Neural crest cell (in vitro differentiated cells): ENCODE data around the gene NLRP10. TPM values are rescaled to one million over a fixed set of nuclear protein-coding genes. Genes with fewer than 3 reads are reported as not detected.

Experiments used
- DNase-seq: peaks from one replicate; pipeline ENCODE4 v3.0.0; 2021; ENCODE audit warnings: low read depth, mixed read lengths, low spot score
- H3K27ac Mint-ChIP-seq: one replicate; pipeline ENCODE4 v1.8.0; 2021; ENCODE audit warnings: mild to moderate bottlenecking, mixed read lengths; ENCODE audit not compliant: unreplicated experiment
- H3K27me3 Mint-ChIP-seq: 2 replicates; pipeline ENCODE4 v1.8.0; 2021; ENCODE audit warnings: low read depth, mild to moderate bottlenecking, mixed read lengths
- H3K36me3 Mint-ChIP-seq: 2 replicates; pipeline ENCODE4 v1.8.0; 2021; ENCODE audit warnings: low read depth, mild to moderate bottlenecking, mixed read lengths
- H3K4me1 Mint-ChIP-seq: 2 replicates; pipeline ENCODE4 v1.8.0; 2021; ENCODE audit warnings: mixed read lengths
- H3K4me3 Mint-ChIP-seq: one replicate; pipeline ENCODE4 v1.8.0; 2021; ENCODE audit warnings: mild to moderate bottlenecking, mixed read lengths
- H3K9me3 Mint-ChIP-seq: 2 replicates; pipeline ENCODE4 v1.8.0; 2021; ENCODE audit warnings: mixed read lengths
- CTCF ChIP-seq: fragments of 200-600 bp; sonication (generic); conservative IDR thresholded peaks from 2 replicates; pipeline ENCODE4 v1.5.0; 2021; ENCODE audit warnings: antibody characterized with exemption, mild to moderate bottlenecking
- total RNA-seq: library from RNA; stranded (reverse); gene quantifications from 2 replicates; pipeline ENCODE4 v1.2.1, GENCODE V29; 2021

The NLRP10 gene
- total RNA-seq, 1 donor from 2014 or later: not detected

GRCh38 chr11:7967097-7967496 lies 1.9 kb upstream of the NLRP10 start:
- H3K27me3 Mint-ChIP-seq: peaks cover 11% of the 10 kb centered on the region
- no peaks in the 10 kb centered on the region for H3K9me3 Mint-ChIP-seq
- no peak for DNase-seq
- no peak overlapping the region for H3K4me3 Mint-ChIP-seq
- no peaks in the 10 kb centered on the region for H3K4me1 Mint-ChIP-seq
- TF ChIP-seq CTCF: no peak
- no peak overlapping the region for H3K27ac Mint-ChIP-seq
- H3K36me3 Mint-ChIP-seq: no peaks in the 10 kb centered on the region

- Mint-ChIP-seq H3K36me3 (no peaks in the 10 kb centered on the region), H3K4me1 (no peaks in the 10 kb centered on the region)
These were observed 374 bp downstream of the NLRP10 start for GRCh38 chr11:7964873-7965272.

GRCh38 chr11:7964261-7964660 lies 986 bp downstream of the NLRP10 start:
- no peak for TF ChIP-seq CTCF
- Mint-ChIP-seq H3K9me3 (peaks cover 2% of the 10 kb centered on the region), H3K27ac (no peak overlapping the region), H3K4me3 (no peak overlapping the region), H3K36me3 (no peaks in the 10 kb centered on the region), H3K27me3 (peaks cover 19% of the 10 kb centered on the region), H3K4me1 (no peaks in the 10 kb centered on the region)
- DNase-seq: no peak

More at GRCh38 chr11:7964873-7965272, 374 bp downstream of the NLRP10 start:
- DNase-seq: no peak
- Mint-ChIP-seq H3K9me3 (peaks cover 2% of the 10 kb centered on the region), H3K27me3 (peaks cover 16% of the 10 kb centered on the region), H3K27ac (no peak overlapping the region), H3K4me3 (no peak overlapping the region)
- no peak for TF ChIP-seq CTCF

GRCh38 chr11:7955191-7955590 lies 10.1 kb downstream of the NLRP10 start:
- no peak for DNase-seq
- peaks cover 3% of the 10 kb centered on the region for H3K9me3 Mint-ChIP-seq
- H3K4me1 Mint-ChIP-seq: no peaks in the 10 kb centered on the region
- H3K4me3 Mint-ChIP-seq: no peak overlapping the region
- peaks cover 10% of the 10 kb centered on the region for H3K27me3 Mint-ChIP-seq
- TF ChIP-seq CTCF: no peak
- no peak overlapping the region for H3K27ac Mint-ChIP-seq
- H3K36me3 Mint-ChIP-seq: no peaks in the 10 kb centered on the region

GRCh38 chr11:7949934-7950333 lies 15.3 kb downstream of the NLRP10 start:
- no peak overlapping the region for H3K27ac Mint-ChIP-seq
- DNase-seq: no peak
- no peaks in the 10 kb centered on the region for H3K4me1 Mint-ChIP-seq
- no peaks in the 10 kb centered on the region for H3K9me3 Mint-ChIP-seq
- no peak for TF ChIP-seq CTCF
- H3K4me3 Mint-ChIP-seq: no peak overlapping the region
- H3K27me3 Mint-ChIP-seq: peaks cover 34% of the 10 kb centered on the region
- no peaks in the 10 kb centered on the region for H3K36me3 Mint-ChIP-seq

GRCh38 chr11:7944123-7944522 lies 21.1 kb downstream of the NLRP10 start:
- no peaks in the 10 kb centered on the region for H3K36me3 Mint-ChIP-seq
- H3K27ac Mint-ChIP-seq: no peak overlapping the region
- H3K27me3 Mint-ChIP-seq: peaks cover 50% of the 10 kb centered on the region
- H3K4me1 Mint-ChIP-seq: no peaks in the 10 kb centered on the region
- H3K9me3 Mint-ChIP-seq: peaks cover 10% of the 10 kb centered on the region
- TF ChIP-seq CTCF: no peak
- no peak for DNase-seq
- H3K4me3 Mint-ChIP-seq: no peak overlapping the region
